ENCODE results near the gene UBLCP1.

- TF ChIP-seq POLR2A (IDR thresholded peaks at IDR 0.05) = no peak
- no peak for TF ChIP-seq CTCF (IDR thresholded peaks at IDR 0.05)
These were observed 32.4 kb upstream of the UBLCP1 start for GRCh38 chr5:159230657-159231056.
